Activated CD4-positive, alpha-beta T cell treated with anti-CD3 and anti-CD28 coated beads for 4 hours (primary cell): ENCODE measurements around the gene CACNB4.
"Not testable (repeated sequence)": the region's sequence is repeated elsewhere in the genome, so short reads cannot be mapped to it uniquely, and the experiment has no call there.

Experiments
- DNase-seq, 2 donors: peaks; one replicate each; pipeline ENCODE4 v3.0.0-alpha.2; 2020

The CACNB4 gene

DNA sequence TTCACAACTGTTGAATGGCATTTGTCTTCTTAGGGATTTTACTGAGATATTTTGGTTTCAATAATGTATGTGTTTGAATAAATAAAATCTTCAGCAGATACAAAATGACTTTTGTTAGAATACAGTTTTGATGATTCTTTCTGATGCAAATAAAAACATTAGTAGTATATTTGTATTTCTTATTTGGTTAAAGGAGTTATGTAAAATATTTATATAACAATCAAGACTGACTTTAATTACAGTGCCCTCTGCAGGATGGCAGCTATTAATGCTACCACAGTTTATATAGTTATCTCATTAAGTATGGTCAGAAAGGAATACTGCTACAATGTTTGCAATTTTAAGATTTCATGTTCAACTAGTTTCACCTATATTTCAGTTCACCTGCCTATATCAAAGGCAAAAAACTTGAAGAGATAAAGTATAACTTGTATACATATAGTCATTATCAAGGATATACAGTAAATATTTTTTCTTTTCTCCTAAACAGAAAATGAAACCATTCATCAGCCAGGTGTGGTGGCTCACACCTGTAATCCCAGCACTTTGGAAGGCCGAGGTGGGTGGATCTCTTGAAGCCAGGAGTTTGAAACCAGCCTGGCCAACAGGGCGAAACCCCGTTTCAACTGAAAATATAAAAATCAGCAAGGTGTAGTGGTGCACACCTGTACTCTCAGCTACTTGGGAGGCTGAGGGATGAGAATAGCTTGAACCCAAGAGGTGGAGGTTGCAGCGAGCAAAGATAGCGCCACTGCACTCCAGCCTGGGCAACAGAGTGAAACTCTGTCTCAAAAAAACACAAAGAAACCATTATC lies 290.4 kb downstream of the CACNB4 start:
- no peak for DNase-seq

DNA sequence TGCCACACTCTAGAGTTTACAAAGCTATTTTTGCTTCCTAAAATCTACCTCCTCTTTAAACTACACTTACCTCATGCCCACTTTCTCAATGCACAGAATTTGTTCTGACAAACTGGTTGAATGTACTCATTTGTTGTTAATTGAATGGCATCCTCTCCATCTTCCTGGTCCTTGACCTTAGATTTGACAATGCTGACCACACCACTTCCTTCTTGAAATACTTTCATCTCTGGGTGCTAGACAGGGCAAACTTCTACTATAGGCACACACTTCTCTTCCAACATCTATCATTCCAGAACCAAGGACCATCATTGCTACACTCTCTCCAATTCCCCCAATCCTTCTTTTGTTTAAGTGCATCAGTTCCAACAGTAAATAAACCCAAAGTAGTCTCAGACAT lies 292.9 kb downstream of the CACNB4 start:
- no peak for DNase-seq

DNA sequence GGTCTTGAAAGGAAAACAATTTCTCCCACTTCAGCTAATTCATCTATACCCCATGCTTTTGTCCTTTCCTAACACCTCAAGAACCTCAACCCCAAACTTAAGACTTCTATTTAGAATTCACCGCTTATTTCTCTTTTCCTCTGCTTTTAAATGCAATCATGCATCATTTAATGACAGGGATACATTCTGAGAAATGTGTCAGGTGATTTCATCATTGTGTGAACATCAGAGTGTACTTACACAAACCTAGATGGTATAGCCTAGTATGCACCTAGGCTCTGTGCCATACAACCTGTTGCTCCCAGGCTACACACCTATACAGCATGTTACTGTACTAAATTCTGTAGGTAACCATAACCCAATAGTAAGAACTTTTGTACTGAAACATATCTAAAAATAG lies 293.5 kb downstream of the CACNB4 start:
- no peak for DNase-seq

DNA sequence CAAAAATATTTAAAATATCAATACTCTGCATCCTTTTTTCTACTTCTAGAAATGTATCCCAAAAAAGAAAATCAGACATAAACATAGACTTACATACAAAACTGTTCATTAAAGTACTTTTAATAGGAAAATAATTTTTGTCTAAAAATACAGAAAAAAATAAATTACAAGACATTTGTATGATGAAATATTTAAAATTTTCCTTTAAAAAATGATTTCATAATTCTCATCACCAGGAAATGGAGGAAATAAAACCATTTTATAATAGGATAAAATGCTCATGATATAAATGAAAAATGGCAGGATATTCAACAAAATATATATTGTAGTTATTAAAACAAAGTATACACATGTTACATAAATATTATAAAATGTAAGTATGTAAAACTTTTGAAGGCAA lies 295.0 kb downstream of the CACNB4 start:
- DNase-seq: no peak

DNA sequence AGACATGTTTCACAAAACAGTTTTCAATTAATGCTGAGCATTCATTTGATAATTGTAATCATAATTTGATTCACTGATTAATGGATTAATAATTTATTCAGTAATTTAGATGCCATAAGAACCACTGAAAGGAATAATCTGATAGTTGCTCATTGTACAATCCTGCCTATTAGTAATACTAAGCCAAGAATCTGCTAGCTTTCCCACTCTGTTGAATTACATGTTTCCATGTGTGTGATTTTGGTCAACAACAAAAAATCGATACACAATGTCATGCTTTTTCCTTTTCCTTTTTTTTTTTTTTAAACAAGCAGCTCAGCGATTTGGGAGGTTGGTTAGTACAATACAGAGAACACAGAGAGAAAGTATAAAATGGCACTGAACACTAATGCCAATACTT lies 296.5 kb downstream of the CACNB4 start:
- no peak for DNase-seq

DNA sequence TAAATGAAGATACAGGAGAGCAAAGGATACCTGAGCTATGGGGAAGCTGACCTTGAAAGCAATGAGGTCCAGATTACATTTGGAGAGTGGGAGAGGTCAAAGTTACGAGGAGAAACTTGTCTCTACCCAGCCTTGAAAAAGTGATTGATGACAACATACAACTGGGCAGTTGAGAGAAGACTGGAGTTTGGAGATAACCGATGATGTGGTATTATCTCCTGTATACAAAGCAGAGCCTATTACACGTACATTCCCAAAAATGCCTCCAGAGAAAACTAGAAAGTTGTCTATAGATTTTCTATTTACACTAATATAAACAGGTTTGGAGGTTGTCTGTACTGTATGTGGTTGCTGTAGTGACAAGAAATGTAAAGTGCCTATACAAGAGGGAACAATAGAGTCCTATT lies 299.0 kb downstream of the CACNB4 start:
- no peak for DNase-seq

DNA sequence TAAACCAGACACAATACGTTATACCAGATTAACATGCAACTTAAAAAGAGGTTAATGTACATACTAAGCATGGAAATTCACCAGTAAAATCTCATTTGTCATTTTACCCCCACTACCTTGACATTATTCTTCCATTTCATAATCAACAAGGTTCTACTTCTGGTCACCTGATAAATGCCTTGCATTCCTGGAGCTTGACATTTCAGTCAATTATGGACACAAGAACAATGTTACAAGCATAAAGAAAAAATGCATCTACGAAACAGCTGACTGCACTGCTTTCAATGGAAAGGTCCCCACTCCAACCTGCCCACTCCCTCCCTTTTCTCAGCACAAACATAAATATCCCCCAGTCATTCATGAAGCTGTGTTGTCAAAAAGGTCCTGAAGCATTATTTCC lies 302.1 kb downstream of the CACNB4 start:
- DNase-seq: no peak

DNA sequence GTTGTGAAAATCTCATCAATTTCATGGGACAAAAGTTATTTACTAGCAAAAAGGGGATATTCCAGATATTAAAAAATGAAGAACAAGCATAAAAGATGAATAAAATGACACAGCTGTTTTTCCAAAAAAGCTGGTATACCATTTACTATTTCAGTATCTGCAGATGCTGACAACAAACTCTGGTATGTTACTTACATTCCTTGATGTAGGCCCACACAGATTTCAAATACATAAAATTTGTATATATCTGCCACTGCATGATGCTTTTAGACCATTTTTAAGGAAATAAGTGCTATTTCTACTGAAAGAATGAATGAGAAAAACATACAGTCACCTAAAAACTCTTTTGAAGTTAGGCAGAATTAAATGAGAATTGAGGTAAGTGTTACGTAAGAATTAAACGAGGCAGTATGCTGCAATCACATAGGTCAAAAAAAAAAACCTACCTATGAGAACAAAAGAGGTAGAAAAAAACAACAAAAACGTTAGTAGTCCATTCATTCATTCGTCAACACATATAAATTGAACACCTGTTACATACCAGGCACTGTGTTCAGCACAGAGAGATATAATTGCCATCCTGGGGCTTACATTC lies 303.1 kb downstream of the CACNB4 start:
- no peak for DNase-seq

DNA sequence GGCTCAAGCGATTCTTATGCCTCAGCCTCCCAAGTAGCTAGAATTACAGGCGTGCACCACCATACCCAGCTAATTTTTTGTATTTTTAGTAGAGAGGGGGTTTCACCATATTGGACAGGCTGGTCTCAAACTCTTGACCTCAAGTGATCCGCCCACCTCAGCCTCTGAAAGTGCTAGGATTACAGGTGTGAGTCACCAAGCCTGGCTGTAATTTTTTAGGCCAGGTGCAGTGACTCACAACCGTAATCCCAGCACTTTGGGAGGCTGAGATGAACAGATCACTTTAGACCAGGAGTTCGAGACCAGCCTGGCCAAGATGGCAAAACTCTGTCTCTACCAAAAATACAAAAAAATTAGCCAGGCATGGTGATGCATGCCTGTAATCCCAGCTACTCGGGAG lies 304.4 kb downstream of the CACNB4 start:
- not testable (repeated sequence) for DNase-seq

DNA sequence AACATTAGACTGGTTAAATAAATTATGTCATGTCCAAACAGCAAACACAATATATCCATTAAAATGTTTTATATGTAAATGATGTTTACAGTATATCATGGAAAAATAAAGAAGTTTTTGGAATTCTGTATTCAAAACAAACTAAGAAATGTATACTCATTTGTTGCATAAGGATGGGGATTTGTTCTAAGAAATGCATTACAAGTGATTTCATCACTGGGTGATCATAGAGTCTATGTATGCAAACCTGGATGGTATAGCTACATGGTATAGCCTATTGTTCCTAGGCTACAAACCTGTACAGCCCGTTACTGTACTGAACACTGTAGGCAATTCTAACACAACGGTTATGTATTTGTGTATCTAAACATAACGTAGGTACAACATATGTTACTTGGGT lies 305.7 kb downstream of the CACNB4 start:
- DNase-seq: no peak

DNA sequence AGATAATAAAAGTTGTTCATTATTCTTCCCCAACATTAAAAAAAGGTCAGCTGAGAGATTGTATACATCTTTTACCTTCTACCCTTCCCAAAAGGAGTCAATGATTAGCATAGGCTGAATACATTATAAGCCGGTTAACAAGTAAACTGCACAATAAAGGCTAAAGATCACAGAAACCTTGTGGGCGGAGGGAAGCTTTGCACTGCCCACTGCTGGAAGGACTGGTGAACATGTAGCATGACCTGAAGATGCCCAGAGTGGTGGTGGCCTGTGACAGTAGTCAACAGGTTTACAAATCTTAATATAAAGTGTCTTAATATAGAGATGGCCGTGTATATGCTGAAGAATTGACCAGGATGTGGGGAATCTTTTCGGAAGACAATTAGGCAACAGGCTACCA lies 306.3 kb downstream of the CACNB4 start:
- no peak for DNase-seq

DNA sequence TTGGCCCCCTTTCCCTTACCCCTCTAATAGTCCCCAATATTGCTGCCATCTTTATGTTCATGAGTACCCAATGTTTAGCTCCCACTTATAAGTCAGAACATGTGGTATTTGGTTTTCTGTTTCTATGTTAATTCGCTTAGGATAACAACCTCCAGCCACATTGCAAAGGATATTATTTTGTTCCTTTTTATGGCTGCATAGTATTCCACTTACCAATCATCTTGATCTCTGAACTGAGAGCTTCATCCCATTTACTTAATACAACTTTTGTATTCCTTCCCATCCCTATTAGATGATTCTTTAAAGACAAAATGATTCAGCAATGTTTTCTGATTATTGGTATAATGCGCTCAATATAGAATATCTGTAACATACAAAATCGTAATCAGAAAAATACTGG lies 307.3 kb downstream of the CACNB4 start:
- DNase-seq: no peak

DNA sequence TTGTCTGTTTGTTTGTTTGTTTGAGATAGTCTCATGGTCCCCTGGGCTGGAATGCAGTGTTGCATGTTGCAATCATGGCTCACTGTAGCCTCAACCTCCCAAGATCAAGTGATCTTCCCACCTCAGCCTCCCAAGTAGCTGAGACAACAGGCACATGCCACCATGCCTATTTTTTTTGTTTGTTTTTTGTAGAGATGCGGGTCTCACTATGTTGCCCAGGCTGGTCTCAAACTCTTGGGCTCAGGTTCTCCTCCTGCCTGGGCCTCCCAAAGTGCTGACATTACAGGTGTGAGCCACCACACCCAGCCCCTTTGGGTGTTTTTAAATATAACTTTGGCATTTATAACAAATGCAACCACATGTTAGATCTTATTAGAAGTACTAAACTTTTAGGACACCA lies 308.2 kb downstream of the CACNB4 start:
- no peak for DNase-seq

DNA sequence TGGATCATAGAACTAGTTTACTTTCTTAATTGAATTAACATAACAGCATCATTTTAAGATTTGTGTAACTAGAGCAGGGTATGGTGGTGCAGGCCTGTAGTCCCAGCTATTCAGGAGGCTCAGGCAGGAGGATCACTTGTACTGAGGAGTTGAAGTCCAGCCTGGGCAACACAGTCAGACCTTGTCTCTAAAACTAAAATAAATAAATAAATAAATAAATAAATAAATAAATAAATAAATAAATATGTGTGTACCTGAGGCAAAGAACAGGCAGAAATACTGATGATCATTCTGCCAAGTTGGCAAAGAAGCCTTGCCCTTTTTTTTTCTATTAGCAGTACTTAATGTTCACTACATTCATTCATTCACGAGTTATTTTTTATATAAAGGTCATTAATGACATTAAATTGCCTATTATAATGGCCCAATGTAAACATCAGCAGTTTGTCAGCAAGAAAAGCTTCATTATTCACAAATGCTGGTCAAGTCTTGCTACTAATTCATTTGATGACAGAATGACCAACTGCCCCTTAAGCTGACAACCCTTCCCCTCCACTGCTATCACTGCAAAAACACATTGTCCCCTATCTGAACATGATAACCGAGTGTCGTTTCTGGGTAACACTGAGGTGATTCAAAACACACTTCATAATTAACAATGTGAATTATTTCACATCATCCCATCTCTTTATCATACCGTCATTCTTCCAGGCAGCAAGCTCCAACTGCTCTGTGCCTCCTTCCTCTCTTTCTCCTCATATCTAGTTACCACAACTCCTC lies 309.6 kb downstream of the CACNB4 start:
- no peak for DNase-seq

DNA sequence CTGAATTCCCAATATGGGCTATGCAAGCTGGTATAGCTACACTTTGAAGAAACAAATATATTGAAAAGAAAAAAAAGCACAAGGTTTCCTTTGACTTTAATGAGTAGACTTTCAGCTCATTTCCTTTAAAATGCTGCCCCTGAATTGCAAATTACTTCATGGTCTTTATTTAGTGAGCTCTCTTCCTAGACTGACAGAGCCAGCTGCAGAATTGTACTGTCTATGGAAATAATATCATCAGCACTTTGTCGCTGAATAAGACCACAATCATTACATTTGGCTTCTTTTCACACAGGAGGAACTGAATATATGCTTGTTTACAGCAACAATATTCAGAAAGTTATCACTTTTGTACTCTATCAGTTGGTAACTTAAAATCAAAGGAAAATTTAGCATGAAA lies 312.4 kb downstream of the CACNB4 start:
- DNase-seq: no peak

DNA sequence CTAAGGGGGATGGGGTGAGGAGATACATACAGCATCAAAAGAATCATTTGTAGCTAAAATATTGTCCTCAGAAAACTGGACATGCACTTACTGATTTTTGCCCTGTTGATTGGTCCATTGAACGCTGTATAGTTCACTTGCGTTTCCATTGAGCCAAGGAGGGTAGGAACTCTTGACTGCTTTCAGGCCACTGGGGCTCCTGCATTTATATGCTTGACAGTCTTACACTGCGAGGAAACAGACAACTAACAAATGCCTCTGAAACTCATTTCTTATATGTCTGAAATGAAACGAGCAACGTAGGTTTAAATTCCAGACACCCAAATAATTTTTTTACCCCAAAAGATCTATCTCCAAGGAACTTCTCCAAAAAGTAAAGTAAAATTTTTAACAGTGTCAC lies 312.8 kb downstream of the CACNB4 start:
- no peak for DNase-seq

DNA sequence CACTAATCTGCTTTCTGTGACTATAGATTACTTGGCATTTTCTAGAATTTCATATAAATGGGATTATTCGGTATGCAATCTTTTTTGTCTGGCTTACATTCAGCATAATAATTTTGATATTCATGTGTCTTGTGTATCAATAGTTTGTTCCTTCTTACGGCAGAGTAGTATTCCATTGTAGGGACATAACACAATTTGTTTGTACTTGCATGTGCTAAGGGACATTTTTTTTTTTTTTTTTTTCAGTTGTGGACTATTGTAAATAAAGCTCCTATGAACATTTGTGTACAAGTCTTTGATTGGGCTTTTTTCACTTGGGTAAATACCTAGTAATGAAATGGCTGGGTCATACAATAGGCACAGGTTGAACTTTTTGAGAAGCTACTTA lies 315.7 kb downstream of the CACNB4 start:
- no peak for DNase-seq
